Left ventricle myocardium inferior (tissue), 1 donor: ENCODE results near the gene VPS16. TPM values are rescaled to one million over a fixed set of nuclear protein-coding genes. Genes with fewer than 3 reads are reported as not detected.

Experiments
- DNase-seq: peaks from one replicate; pipeline ENCODE4 v3.0.0-alpha.2; 2020
- H3K27ac ChIP-seq: fragments of 200-600 bp; replicated peaks from 2 replicates; pipeline ENCODE4 v1.8.0; 2021
- H3K27me3 ChIP-seq: fragments of 200-600 bp; 2 replicates; pipeline ENCODE4 v1.8.0; 2021; ENCODE audit warnings: low read depth
- H3K36me3 ChIP-seq: fragments of 200-600 bp; 2 replicates; pipeline ENCODE4 v1.8.0; 2021
- H3K4me1 ChIP-seq: fragments of 200-600 bp; 2 replicates; pipeline ENCODE4 v1.8.0; 2021
- H3K4me3 ChIP-seq: fragments of 200-600 bp; 2 replicates; pipeline ENCODE4 v1.8.0; 2021; ENCODE audit warnings: mild to moderate bottlenecking, moderate library complexity
- H3K9me3 ChIP-seq: fragments of 200-600 bp; replicated peaks from 2 replicates; pipeline ENCODE4 v1.8.0; 2021
- CTCF ChIP-seq: fragments of 200-600 bp; IDR thresholded peaks from 2 replicates; pipeline ENCODE4 v1.8.0; 2021; ENCODE audit warnings: antibody characterized with exemption, mild to moderate bottlenecking, borderline replicate concordance
- intact Hi-C: fragments of 100-400 bp; cut with micrococcal nuclease; formaldehyde crosslinking; loops from one replicate; pipeline ENCODE4 v1.11.0; 2022
- total RNA-seq: library from RNA; stranded (reverse); fragmentation: NEBNext Ultra II Directional; extraction: Animal tissue kit (Norgen Biotek cat#: 25700); gene quantifications from one replicate; pipeline ENCODE4 v1.2.1, GENCODE V29; 2021
- donor health status: DM: no; HTN: yes; CAD: no; lungs with severe emphysema.

Gene VPS16
- total RNA-seq, 1 donor from 2014 or later = 15.7 TPM

- intact Hi-C loops = no loop called here
- H3K4me1 ChIP-seq = peaks cover 29% of the 10 kb centered on the region
- H3K27ac ChIP-seq = no peak overlapping the region
- H3K27me3 ChIP-seq = no peaks in the 10 kb centered on the region
- peaks cover 4% of the 10 kb centered on the region for H3K36me3 ChIP-seq
- DNase-seq = no peak
- TF ChIP-seq CTCF = no peak
- H3K4me3 ChIP-seq = no peak overlapping the region
- H3K9me3 ChIP-seq = no peaks in the 10 kb centered on the region
These were observed 2.3 kb upstream of the VPS16 start for GRCh38 chr20:2838170-2838797.

- Histone ChIP-seq H3K27me3 (no peaks in the 10 kb centered on the region), H3K27ac (no peak overlapping the region), H3K36me3 (peaks cover 4% of the 10 kb centered on the region), H3K9me3 (no peaks in the 10 kb centered on the region), H3K4me1 (peaks cover 29% of the 10 kb centered on the region), H3K4me3 (peak overlapping the region; percentile 95)
- no peak for TF ChIP-seq CTCF
- DNase-seq = no peak
- intact Hi-C loops = no loop called here
These were observed 1.5 kb upstream of the VPS16 start for GRCh38 chr20:2838847-2839671.

- Histone ChIP-seq H3K4me1 (peaks cover 29% of the 10 kb centered on the region), H3K9me3 (no peaks in the 10 kb centered on the region), H3K4me3 (peak overlapping the region; percentile 95), H3K27me3 (no peaks in the 10 kb centered on the region), H3K36me3 (peaks cover 4% of the 10 kb centered on the region), H3K27ac (peak overlapping the region; percentile 95)
- DNase-seq = no peak
- intact Hi-C loops = no loop called here
- no peak for TF ChIP-seq CTCF
These were observed 810 bp upstream of the VPS16 start for GRCh38 chr20:2839732-2840137.

- H3K4me1 ChIP-seq = peaks cover 29% of the 10 kb centered on the region
- intact Hi-C loops = no loop called here
- H3K36me3 ChIP-seq = no peaks in the 10 kb centered on the region
- H3K4me3 ChIP-seq = peak overlapping the region; percentile 95
- H3K9me3 ChIP-seq = no peaks in the 10 kb centered on the region
- DNase-seq = peak; percentile 61
- no peaks in the 10 kb centered on the region for H3K27me3 ChIP-seq
- no peak for TF ChIP-seq CTCF
- peak overlapping the region; percentile 95 for H3K27ac ChIP-seq
These were observed 504 bp downstream of the VPS16 start for GRCh38 chr20:2840967-2841531.

GRCh38 chr20:2845607-2846006, 5.1 kb downstream of the VPS16 start:
- intact Hi-C loops = no loop called here

More at GRCh38 chr20:2845607-2846006, 5.1 kb downstream of the VPS16 start:
- H3K27ac ChIP-seq = no peak overlapping the region
- peaks cover 13% of the 10 kb centered on the region for H3K4me1 ChIP-seq
- DNase-seq = no peak
- no peaks in the 10 kb centered on the region for H3K9me3 ChIP-seq
- no peaks in the 10 kb centered on the region for H3K36me3 ChIP-seq
- no peaks in the 10 kb centered on the region for H3K27me3 ChIP-seq
- H3K4me3 ChIP-seq = no peak overlapping the region
- no peak for TF ChIP-seq CTCF
